IMR-90 (cell line): Measurements from ENCODE around the gene NEIL3. TPM values are rescaled to one million over a fixed set of nuclear protein-coding genes. Genes with fewer than 3 reads are reported as not detected.

Experiments
- ATAC-seq: fragments of 200-7000 bp; cut with Tn5 transposase; 2 replicates; pipeline ENCODE4 v1.9.1; 2020; ENCODE audit warnings: low read depth, mild to moderate bottlenecking, moderate library complexity
- BruUV-seq: library from RNA; stranded (reverse); fragments of 400-500 nt; replicated peaks from 2 replicates; lab custom pipeline; 2021; lab: Mats Ljungman, UMichigan
- CTCF ChIA-PET: fragments of 300-600 bp; formaldehyde crosslinking; extraction: SDS; loops from one replicate; lab custom pipeline; 2021; ENCODE audit warnings: antibody characterized with exemption; lab: Yijun Ruan, JAX
- POLR2A ChIA-PET: fragments of 300-600 bp; sonication (Branson Sonifier 250); formaldehyde crosslinking; loops from one replicate; lab custom pipeline; 2022; ENCODE audit warnings: antibody characterized with exemption; ENCODE audit not compliant: unreplicated experiment; lab: Charles Lee
- DNase-seq: peaks from one replicate; pipeline ENCODE4 v3.0.0; 2013
- H2AFZ ChIP-seq: replicated peaks from 2 replicates; pipeline ENCODE3; 2013; ENCODE audit warnings: low read length, mild to moderate bottlenecking; ENCODE audit not compliant: poor library complexity
- H2AK5ac ChIP-seq: 2 replicates; pipeline ENCODE4 v1.6.1; 2013; ENCODE audit warnings: low read depth, low read length, inconsistent platforms
- H2AK9ac ChIP-seq: replicated peaks from 2 replicates; pipeline ENCODE3; 2013; ENCODE audit warnings: mild to moderate bottlenecking, low read depth, low read length, moderate library complexity; ENCODE audit not compliant: poor library complexity
- H2BK120ac ChIP-seq: 2 replicates; pipeline ENCODE4 v1.6.1; 2013; ENCODE audit warnings: low read depth, low read length, inconsistent platforms
- H2BK15ac ChIP-seq: 3 replicates; pipeline ENCODE4 v1.6.1; 2013; ENCODE audit warnings: low read depth, low read length, inconsistent platforms
- H2BK20ac ChIP-seq: 2 replicates; pipeline ENCODE4 v1.6.1; 2013; ENCODE audit warnings: low read depth, mild to moderate bottlenecking, inconsistent platforms, low read length, moderate library complexity
- H2BK5ac ChIP-seq: 2 replicates; pipeline ENCODE4 v1.6.1; 2013; ENCODE audit warnings: mild to moderate bottlenecking, low read depth, low read length, inconsistent platforms; ENCODE audit not compliant: poor library complexity, severe bottlenecking
- H3K14ac ChIP-seq: replicated peaks from 2 replicates; pipeline ENCODE4 v1.6.1; 2013; ENCODE audit warnings: low read depth, low read length, inconsistent platforms
- H3K18ac ChIP-seq: 2 replicates; pipeline ENCODE4 v1.6.1; 2013; ENCODE audit warnings: low read depth, low read length, control low read depth
- H3K23ac ChIP-seq: 2 replicates; pipeline ENCODE4 v1.6.1; 2013; ENCODE audit warnings: low read depth, low read length, inconsistent platforms
- H3K27ac ChIP-seq: 2 replicates; pipeline ENCODE4 v1.5.1; 2013; ENCODE audit warnings: mild to moderate bottlenecking, control low read depth, low read length; ENCODE audit not compliant: insufficient read depth
- H3K27me3 ChIP-seq: 2 replicates; pipeline ENCODE4 v1.6.1; 2013; ENCODE audit warnings: low read length; ENCODE audit not compliant: control insufficient read depth, insufficient read depth
- H3K36me3 ChIP-seq: 2 replicates; pipeline ENCODE4 v1.6.1; 2013; ENCODE audit warnings: low read length, mixed read lengths; ENCODE audit not compliant: control insufficient read depth, insufficient read depth
- H3K4ac ChIP-seq: 2 replicates; pipeline ENCODE4 v1.6.1; 2013; ENCODE audit warnings: low read depth, low read length, inconsistent platforms
- H3K4me1 ChIP-seq: 2 replicates; pipeline ENCODE4 v1.6.1; 2013; ENCODE audit warnings: low read length, mixed read lengths; ENCODE audit not compliant: control insufficient read depth, insufficient read depth
- H3K4me2 ChIP-seq: 2 replicates; pipeline ENCODE4 v1.6.1; 2013; ENCODE audit warnings: low read depth, mild to moderate bottlenecking, control low read depth, low read length, moderate library complexity
- H3K4me3 ChIP-seq: 2 replicates; pipeline ENCODE4 v1.5.1; 2013; ENCODE audit warnings: low read depth, mild to moderate bottlenecking, control low read depth, low read length, moderate library complexity; ENCODE audit not compliant: insufficient read depth
- H3K56ac ChIP-seq: 2 replicates; pipeline ENCODE4 v1.6.1; 2013; ENCODE audit warnings: low read length, inconsistent platforms; ENCODE audit not compliant: insufficient read depth; ENCODE audit errors: extremely low read depth
- H3K79me1 ChIP-seq, 2 experiments: 2 replicates each; pipeline ENCODE4 v1.6.1; 2013; ENCODE audit warnings: low read length in 2 of 2, inconsistent platforms in 1 of 2, low read depth in 1 of 2
- H3K9ac ChIP-seq: 2 replicates; pipeline ENCODE4 v1.6.1; 2013; ENCODE audit warnings: low read depth, low read length, control low read depth
- H3K9me1 ChIP-seq: 2 replicates; pipeline ENCODE4 v1.6.1; 2013; ENCODE audit warnings: low read length, inconsistent platforms; ENCODE audit not compliant: insufficient read depth
- H3K9me3 ChIP-seq: 2 replicates; pipeline ENCODE4 v1.6.1; 2013; ENCODE audit warnings: low read length; ENCODE audit not compliant: control insufficient read depth, insufficient read depth
- H4K20me1 ChIP-seq: 2 replicates; pipeline ENCODE4 v1.6.1; 2013; ENCODE audit warnings: low read length, inconsistent platforms; ENCODE audit not compliant: insufficient read depth
- H4K5ac ChIP-seq: 2 replicates; pipeline ENCODE4 v1.6.1; 2013; ENCODE audit warnings: mild to moderate bottlenecking, low read depth, low read length, control low read depth
- H4K8ac ChIP-seq, 2 experiments: 2 replicates each; pipeline ENCODE4 v1.6.1; 2013; ENCODE audit warnings: low read depth in 2 of 2, low read length in 2 of 2, control low read depth in 1 of 2, inconsistent platforms in 1 of 2
- H4K91ac ChIP-seq: 2 replicates; pipeline ENCODE4 v1.6.1; 2013; ENCODE audit warnings: low read depth, low read length, inconsistent platforms; ENCODE audit not compliant: insufficient read depth
- BHLHE40 ChIP-seq: fragments of 150-350 bp; IDR thresholded peaks from 2 replicates; pipeline ENCODE4 v1.6.1; 2016; ENCODE audit warnings: mild to moderate bottlenecking, low read depth, low read length
- CEBPB ChIP-seq: IDR thresholded peaks from 2 replicates; pipeline ENCODE4 v1.6.1; 2012; ENCODE audit warnings: low read depth, low read length, improper control_type of control experiment
- CHD1 ChIP-seq: IDR thresholded peaks from 2 replicates; pipeline ENCODE4 v1.6.1; 2012; ENCODE audit warnings: low read depth, low read length, improper control_type of control experiment
- FOS ChIP-seq: fragments of 150-350 bp; IDR thresholded peaks from 2 replicates; pipeline ENCODE4 v1.6.1; 2016; ENCODE audit warnings: low read depth, low read length
- MAFK ChIP-seq: IDR thresholded peaks from 2 replicates; pipeline ENCODE4 v1.6.1; 2012; ENCODE audit warnings: low read depth, low read length, improper control_type of control experiment
- MAZ ChIP-seq: IDR thresholded peaks from 2 replicates; pipeline ENCODE4 v1.6.1; 2012; ENCODE audit warnings: low read depth, mild to moderate bottlenecking, low read length, improper control_type of control experiment, moderate library complexity, borderline replicate concordance
- MXI1 ChIP-seq: IDR thresholded peaks from 2 replicates; pipeline ENCODE4 v1.6.1; 2012; ENCODE audit warnings: low read depth, mild to moderate bottlenecking, low read length, moderate library complexity, borderline replicate concordance
- NFE2L2 ChIP-seq: fragments of 150-350 bp; IDR thresholded peaks from 2 replicates; pipeline ENCODE4 v1.6.1; 2016; ENCODE audit warnings: low read depth, mild to moderate bottlenecking, low read length
- POLR2A ChIP-seq: IDR thresholded peaks from 2 replicates; pipeline ENCODE4 v1.6.1; 2012; ENCODE audit warnings: mild to moderate bottlenecking, low read depth, low read length
- RAD21 ChIP-seq: IDR thresholded peaks from 2 replicates; pipeline ENCODE4 v1.6.1; 2012; ENCODE audit warnings: low read length, improper control_type of control experiment
- RCOR1 ChIP-seq: IDR thresholded peaks from 2 replicates; pipeline ENCODE4 v1.6.1; 2012; ENCODE audit warnings: mild to moderate bottlenecking, low read length, improper control_type of control experiment; ENCODE audit not compliant: insufficient replicate concordance
- RFX5 ChIP-seq: IDR thresholded peaks from 2 replicates; pipeline ENCODE4 v1.8.0; 2012; ENCODE audit warnings: low read depth, mild to moderate bottlenecking, low read length, moderate library complexity
- SMC3 ChIP-seq: fragments of 150-350 bp; IDR thresholded peaks from 2 replicates; pipeline ENCODE4 v1.6.1; 2016; ENCODE audit warnings: low read depth, mild to moderate bottlenecking, antibody characterized with exemption, low read length, moderate library complexity
- whole genome bisulfite sequencing, 2 experiments: methylation state at CpG; one replicate each; pipeline versions ENCODE4 v1.1.5 to v1.1.7; 2013; ENCODE audit warnings: missing lambda C conversion rate in 2 of 2; ENCODE audit not compliant: insufficient read length in 1 of 2; ENCODE audit errors: extremely low coverage in 2 of 2; 5-methylcytosine and 5-hydroxymethylcytosine counted together
- dilution Hi-C: fragments of 300-500 bp; cut with HindIII; formaldehyde crosslinking; loops from one replicate; pipeline ENCODE4 v1.14.3; 2018; ENCODE audit warnings: low sequenced_read_pairs; ENCODE audit not compliant: unreplicated experiment
- in situ Hi-C: fragments of 300-500 bp; cut with MboI; formaldehyde crosslinking; loops from 3 replicates; pipeline ENCODE4 v1.14.3; 2019; ENCODE audit warnings: low sequenced_read_pairs, inconsistent platforms, mixed read lengths
- intact Hi-C: fragments of 100-400 bp; cut with micrococcal nuclease; formaldehyde crosslinking; loops from 2 replicates; pipeline ENCODE4 v1.10.0; 2022
- polyA plus RNA-seq, 3 experiments: library from polyadenylated mRNA; depleted of rRNA; stranded (reverse); fragments of >200 nt; gene quantifications; 2 replicates each; pipeline ENCODE4 v1.2.3, GENCODE V29; 2012; ENCODE audit warnings: low replicate concordance in 1 of 3
- total RNA-seq: library from RNA; depleted of rRNA; stranded (reverse); fragments of >200 nt; gene quantifications from 2 replicates; pipeline ENCODE4 v1.2.3, GENCODE V29; 2012
- TF ChIP-seq, protein P1 (sequence below): fragments of 150-350 bp; IDR thresholded peaks from 2 replicates; pipeline ENCODE4 v1.6.1; 2017; ENCODE audit warnings: mild to moderate bottlenecking, antibody characterized with exemption, low read length, low read depth
- TF ChIP-seq, protein P2 (sequence below): conservative IDR thresholded peaks from 2 replicates; pipeline ENCODE4 v1.5.1; 2012; ENCODE audit warnings: mild to moderate bottlenecking, low read depth, low read length, improper control_type of control experiment
- TF ChIP-seq, protein P3 (sequence below): fragments of 150-350 bp; IDR thresholded peaks from 2 replicates; pipeline ENCODE4 v1.6.1; 2016; ENCODE audit warnings: low read depth, mild to moderate bottlenecking, low read length, moderate library complexity, borderline replicate concordance

Gene NEIL3
- total and polyA plus RNA-seq, 2 of the 4 experiments (the other 2 are of a cell fraction), result 4.4 to 7.9 TPM

DNA sequence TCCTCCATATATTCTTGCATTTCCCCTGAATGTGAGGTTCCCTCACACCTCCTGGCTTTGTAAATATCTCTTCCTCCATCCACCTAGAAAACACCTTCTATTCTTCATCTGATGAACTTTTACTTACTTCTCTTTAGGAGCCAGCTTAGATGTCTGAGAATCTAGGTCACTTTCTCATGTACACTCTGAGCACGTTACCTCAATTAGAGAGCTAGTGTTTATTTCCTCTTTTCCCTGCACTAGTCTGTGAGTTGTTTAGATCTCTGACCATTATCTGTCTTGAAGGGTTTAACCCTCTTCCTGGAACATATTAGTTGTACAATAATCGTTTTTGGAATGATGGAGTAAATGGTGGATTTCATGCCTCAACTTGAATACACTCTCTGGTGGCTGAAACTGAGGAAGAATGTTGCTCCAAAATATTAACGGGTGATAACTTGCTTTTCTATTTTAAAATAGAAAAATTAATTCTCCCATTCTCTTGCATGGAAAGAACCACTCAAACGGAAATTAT, 8.5 kb upstream of the NEIL3 start:
- TF ChIP-seq, protein P1, sequence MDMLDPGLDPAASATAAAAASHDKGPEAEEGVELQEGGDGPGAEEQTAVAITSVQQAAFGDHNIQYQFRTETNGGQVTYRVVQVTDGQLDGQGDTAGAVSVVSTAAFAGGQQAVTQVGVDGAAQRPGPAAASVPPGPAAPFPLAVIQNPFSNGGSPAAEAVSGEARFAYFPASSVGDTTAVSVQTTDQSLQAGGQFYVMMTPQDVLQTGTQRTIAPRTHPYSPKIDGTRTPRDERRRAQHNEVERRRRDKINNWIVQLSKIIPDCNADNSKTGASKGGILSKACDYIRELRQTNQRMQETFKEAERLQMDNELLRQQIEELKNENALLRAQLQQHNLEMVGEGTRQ, result no peak
- TF ChIP-seq RFX5 (no peak), NFE2L2 (no peak), BHLHE40 (no peak), RAD21 (no peak), SMC3 (no peak), FOS (no peak), RCOR1 (no peak), POLR2A (no peak), MXI1 (no peak), CHD1 (no peak), MAFK (no peak), CEBPB (no peak), MAZ (no peak)
- TF ChIP-seq, protein P2, sequence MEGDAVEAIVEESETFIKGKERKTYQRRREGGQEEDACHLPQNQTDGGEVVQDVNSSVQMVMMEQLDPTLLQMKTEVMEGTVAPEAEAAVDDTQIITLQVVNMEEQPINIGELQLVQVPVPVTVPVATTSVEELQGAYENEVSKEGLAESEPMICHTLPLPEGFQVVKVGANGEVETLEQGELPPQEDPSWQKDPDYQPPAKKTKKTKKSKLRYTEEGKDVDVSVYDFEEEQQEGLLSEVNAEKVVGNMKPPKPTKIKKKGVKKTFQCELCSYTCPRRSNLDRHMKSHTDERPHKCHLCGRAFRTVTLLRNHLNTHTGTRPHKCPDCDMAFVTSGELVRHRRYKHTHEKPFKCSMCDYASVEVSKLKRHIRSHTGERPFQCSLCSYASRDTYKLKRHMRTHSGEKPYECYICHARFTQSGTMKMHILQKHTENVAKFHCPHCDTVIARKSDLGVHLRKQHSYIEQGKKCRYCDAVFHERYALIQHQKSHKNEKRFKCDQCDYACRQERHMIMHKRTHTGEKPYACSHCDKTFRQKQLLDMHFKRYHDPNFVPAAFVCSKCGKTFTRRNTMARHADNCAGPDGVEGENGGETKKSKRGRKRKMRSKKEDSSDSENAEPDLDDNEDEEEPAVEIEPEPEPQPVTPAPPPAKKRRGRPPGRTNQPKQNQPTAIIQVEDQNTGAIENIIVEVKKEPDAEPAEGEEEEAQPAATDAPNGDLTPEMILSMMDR, result no peak
- TF ChIP-seq, protein P3, sequence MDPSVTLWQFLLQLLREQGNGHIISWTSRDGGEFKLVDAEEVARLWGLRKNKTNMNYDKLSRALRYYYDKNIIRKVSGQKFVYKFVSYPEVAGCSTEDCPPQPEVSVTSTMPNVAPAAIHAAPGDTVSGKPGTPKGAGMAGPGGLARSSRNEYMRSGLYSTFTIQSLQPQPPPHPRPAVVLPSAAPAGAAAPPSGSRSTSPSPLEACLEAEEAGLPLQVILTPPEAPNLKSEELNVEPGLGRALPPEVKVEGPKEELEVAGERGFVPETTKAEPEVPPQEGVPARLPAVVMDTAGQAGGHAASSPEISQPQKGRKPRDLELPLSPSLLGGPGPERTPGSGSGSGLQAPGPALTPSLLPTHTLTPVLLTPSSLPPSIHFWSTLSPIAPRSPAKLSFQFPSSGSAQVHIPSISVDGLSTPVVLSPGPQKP, result no peak
- H3K56ac ChIP-seq, result no peak overlapping the region

More for the DNA sequence above, 8.5 kb upstream of the NEIL3 start:
- Histone ChIP-seq H3K9me1 (0 out of 2 replicates have a peak, but pooled peaks cover 2% of the 10 kb centered on the region), H3K4ac (no peak overlapping the region), H3K23ac (no peak overlapping the region), H2AK9ac (no peak overlapping the region), H2AK5ac (no peak overlapping the region), H3K79me1 (no peaks in the 10 kb centered on the region), H3K4me1 (peaks cover 9% of the 10 kb centered on the region), H3K18ac (0 out of 2 replicates have a peak overlapping the region, but pooled peaks have one; percentile 13), H2BK15ac (no peak overlapping the region; the same call in 2 of the 3 replicates), H3K9me3 (peaks cover 6% of the 10 kb centered on the region), H4K5ac (no peak overlapping the region), H3K4me2 (no peak overlapping the region), H2AFZ (no peak overlapping the region), H3K9ac (no peak overlapping the region), H3K27ac (no peak overlapping the region), H2BK5ac (no peak overlapping the region), H4K20me1 (no peaks in the 10 kb centered on the region), H3K36me3 (no peaks in the 10 kb centered on the region), H3K14ac (no peak overlapping the region), H2BK120ac (no peak overlapping the region), H4K8ac (no peak overlapping the region), H2BK20ac (no peak overlapping the region), H4K91ac (no peak overlapping the region), H3K4me3 (no peak overlapping the region), H3K27me3 (no peaks in the 10 kb centered on the region)
- no CpG with 5 or more reads among the region's 4 CpGs for WGBS, 2 experiments
- CTCF ChIA-PET, result no interaction called here
- POLR2A ChIA-PET, result no interaction called here
- BruUV-seq, result no TSS peak
- no peak for DNase-seq
- no peak for ATAC-seq
- in situ Hi-C loops (no loop called here), dilution Hi-C loops (no loop called here), intact Hi-C loops (no loop called here)
